DOHH2 (cell line): Measurements from ENCODE around the gene IRF2.

Experiments used
- CTCF ChIP-seq: fragments of 200-600 bp; sonication (generic); IDR thresholded peaks from one replicate; pipeline ENCODE4 v1.5.1; 2014; ENCODE audit warnings: antibody characterized with exemption, mild to moderate bottlenecking, low read depth, low read length; ENCODE audit not compliant: poor library complexity, severe bottlenecking
- EZH2phosphoT487 ChIP-seq: fragments of 200-600 bp; sonication (generic); IDR thresholded peaks from 2 replicates; pipeline ENCODE4 v1.6.1; 2017; ENCODE audit warnings: borderline replicate concordance, mild to moderate bottlenecking, antibody characterized with exemption, low read length, moderate library complexity, mixed read lengths

DNA sequence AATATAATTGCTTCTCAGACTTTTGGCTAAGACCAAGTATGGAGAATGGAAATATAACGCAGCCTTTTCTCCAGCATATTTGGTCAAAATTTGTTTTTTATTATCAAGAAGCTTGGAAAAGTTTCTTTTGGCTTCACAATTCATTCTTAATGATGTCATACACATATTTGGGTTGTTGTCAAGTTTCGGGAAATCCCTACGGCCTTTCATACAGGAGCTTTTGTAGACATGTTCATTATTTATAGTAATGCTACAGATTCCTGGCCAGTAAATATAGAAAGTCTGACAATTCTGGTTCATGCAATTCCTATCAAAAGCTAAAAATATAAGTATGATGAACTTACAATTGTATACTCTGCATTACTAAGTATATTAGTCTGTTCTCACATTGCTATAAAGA, 112.9 kb downstream of the IRF2 start:
- TF ChIP-seq CTCF (no peak), EZH2phosphoT487 (no peak)
